ENCODE results near the gene F13A1. TPM values are rescaled to one million over a fixed set of nuclear protein-coding genes. Genes with fewer than 3 reads are reported as not detected.

The F13A1 gene
- total and polyA plus RNA-seq, 3 donors from 2014 or later = 11.7 to 53.0 (median 22.7) TPM

DNA sequence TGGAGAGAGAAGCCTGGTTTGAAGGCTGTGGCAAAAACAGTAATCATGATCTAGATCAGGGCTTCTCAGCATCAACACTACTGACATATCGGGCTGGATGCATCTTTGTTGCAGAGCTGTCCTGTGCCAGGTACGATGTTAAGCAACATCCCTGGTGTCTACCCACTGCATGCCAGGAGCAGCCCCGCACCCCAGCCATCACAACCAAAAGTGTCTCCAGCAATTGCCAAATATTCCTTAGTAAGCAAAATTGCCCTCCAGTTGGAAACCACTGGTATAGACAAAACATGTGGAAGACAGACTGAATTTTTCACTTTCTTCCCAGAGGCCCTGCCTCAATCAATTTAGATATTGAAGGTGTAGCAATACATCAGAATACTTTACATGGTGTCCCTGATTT, 166.1 kb downstream of the F13A1 start:
- TF ChIP-seq, protein P1, sequence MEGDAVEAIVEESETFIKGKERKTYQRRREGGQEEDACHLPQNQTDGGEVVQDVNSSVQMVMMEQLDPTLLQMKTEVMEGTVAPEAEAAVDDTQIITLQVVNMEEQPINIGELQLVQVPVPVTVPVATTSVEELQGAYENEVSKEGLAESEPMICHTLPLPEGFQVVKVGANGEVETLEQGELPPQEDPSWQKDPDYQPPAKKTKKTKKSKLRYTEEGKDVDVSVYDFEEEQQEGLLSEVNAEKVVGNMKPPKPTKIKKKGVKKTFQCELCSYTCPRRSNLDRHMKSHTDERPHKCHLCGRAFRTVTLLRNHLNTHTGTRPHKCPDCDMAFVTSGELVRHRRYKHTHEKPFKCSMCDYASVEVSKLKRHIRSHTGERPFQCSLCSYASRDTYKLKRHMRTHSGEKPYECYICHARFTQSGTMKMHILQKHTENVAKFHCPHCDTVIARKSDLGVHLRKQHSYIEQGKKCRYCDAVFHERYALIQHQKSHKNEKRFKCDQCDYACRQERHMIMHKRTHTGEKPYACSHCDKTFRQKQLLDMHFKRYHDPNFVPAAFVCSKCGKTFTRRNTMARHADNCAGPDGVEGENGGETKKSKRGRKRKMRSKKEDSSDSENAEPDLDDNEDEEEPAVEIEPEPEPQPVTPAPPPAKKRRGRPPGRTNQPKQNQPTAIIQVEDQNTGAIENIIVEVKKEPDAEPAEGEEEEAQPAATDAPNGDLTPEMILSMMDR (IDR thresholded peaks at IDR 0.05) = no peak
- TF ChIP-seq POLR2A (IDR thresholded peaks at IDR 0.05) = no peak
- Histone ChIP-seq H3K9me3 (no peaks in the 10 kb centered on the region), H3K4me3 (no peak overlapping the region), H3K4me1 (no peaks in the 10 kb centered on the region), H3K27ac (no peak overlapping the region), H3K36me3 (ENCODE audit: low read depth, missing control alignments) (no peaks in the 10 kb centered on the region), H3K27me3 (no peaks in the 10 kb centered on the region)
- intact Hi-C loops (cut with DNase I; ENCODE audit: low total_unique reads) = no loop called here
- no peak for DNase-seq
- 79 to 94% methylated on average over 3 of the region's 3 CpGs for WGBS, 2 donors

DNA sequence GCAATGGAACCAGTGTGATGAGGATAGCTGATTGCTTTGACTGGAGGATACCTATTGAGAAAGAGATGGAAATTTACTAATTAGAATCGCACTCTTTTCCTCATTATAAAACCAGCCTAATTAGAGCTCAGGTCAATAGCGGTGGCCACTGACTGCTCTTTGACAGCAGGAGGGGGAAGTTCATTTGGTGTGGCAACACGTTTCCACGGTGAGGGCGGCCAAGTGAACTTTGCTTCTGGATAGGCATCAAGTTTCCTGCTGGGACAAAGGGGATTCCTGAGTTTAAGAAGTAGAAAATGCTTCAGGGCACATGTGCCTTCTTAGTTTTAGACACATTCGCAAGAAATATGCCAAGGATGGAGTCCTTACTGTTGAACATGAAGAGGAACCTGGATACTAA, 168.4 kb downstream of the F13A1 start:
- 64 to 76% methylated on average over 6 of the region's 6 CpGs for WGBS, 2 donors
- Histone ChIP-seq H3K27me3 (no peaks in the 10 kb centered on the region), H3K36me3 (ENCODE audit: low read depth, missing control alignments) (no peaks in the 10 kb centered on the region), H3K9me3 (no peaks in the 10 kb centered on the region), H3K4me1 (no peaks in the 10 kb centered on the region), H3K27ac (no peak overlapping the region), H3K4me3 (no peak overlapping the region)
- intact Hi-C loops (cut with DNase I; ENCODE audit: low total_unique reads) = no loop called here
- no peak for TF ChIP-seq POLR2A (IDR thresholded peaks at IDR 0.05)
- TF ChIP-seq, protein P1 (IDR thresholded peaks at IDR 0.05) = no peak
- DNase-seq = no peak

DNA sequence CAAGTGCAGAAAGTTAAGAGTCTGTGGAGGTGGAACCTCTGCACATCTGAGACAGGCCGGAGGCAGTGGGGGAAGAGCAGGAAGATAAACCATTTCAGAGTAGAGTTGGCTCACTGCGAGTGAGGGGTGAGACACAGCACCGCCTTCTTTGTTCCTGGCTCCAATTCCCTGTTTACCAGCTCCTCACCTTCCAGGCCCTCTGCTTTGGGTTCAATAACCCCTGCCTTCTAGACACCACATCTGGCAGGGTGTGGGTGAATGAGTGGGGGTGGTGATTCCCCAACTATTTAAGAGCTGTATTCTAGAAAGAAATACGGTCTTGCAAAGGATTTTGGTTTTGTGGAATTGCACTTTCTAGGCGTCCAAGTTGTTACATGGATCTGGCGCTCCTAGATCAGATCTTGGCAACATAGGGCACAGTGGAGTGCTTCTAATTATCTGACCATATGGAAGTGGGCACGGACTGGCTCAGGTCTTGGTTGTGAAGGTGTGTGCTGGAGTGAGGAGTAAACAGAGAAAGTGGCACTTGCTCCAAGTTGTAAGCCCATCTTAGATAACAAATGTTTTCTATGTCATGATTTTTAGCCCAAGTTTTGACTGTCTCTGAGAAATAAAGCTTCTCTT, 172.2 kb downstream of the F13A1 start:
- no peaks in the 10 kb centered on the region for H3K27me3 ChIP-seq
- no peaks in the 10 kb centered on the region for H3K9me3 ChIP-seq
- no peaks in the 10 kb centered on the region for H3K36me3 ChIP-seq (ENCODE audit: low read depth, missing control alignments)
- H3K4me1 ChIP-seq = no peaks in the 10 kb centered on the region
- 62 to 72% methylated on average over 7 of the region's 7 CpGs for WGBS, 2 donors
- TF ChIP-seq, protein P1 (IDR thresholded peaks at IDR 0.05) = no peak
- no peak for TF ChIP-seq POLR2A (IDR thresholded peaks at IDR 0.05)
- no peak for DNase-seq
- intact Hi-C loops (cut with DNase I; ENCODE audit: low total_unique reads) = no loop called here
- H3K4me3 ChIP-seq = no peak overlapping the region
- H3K27ac ChIP-seq = no peak overlapping the region

DNA sequence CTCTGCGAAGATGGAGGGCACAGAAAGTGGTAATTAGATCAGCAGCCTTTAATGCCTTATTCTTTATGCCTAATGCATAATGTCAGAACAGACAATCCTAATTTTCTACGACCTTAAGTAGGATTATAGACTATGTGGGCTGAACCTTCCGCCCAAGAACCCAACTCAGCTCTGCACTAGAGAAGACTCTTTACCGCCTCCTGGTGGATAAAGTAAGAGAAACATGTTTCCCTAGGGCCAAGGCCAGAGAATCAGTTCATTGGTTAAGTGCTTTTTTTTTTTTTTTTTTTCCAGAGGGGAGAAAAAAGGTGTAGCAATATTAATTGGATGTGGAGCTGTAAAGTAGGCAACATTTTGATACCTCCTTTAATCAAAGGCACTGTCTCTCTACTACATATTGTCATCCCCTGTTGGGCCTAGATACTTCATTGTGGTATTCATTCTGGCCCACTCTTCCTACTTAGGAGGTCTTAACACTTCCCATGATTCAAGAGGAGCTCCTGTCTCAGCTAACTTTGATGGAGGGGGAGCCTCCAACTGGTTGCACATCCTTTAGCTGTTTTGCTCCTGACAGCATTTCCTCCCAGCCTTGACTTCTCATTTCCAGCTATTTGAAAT, 188.9 kb downstream of the F13A1 start:
- intact Hi-C loops (cut with DNase I; ENCODE audit: low total_unique reads) = no loop called here
- Histone ChIP-seq H3K27me3 (no peaks in the 10 kb centered on the region), H3K4me1 (no peaks in the 10 kb centered on the region), H3K9me3 (no peaks in the 10 kb centered on the region), H3K4me3 (no peak overlapping the region), H3K36me3 (ENCODE audit: low read depth, missing control alignments) (no peaks in the 10 kb centered on the region), H3K27ac (no peak overlapping the region)
- DNase-seq = peak; percentile 40
- WGBS, 2 donors = 50 to 53% methylated on average over 4 of the region's 4 CpGs
- TF ChIP-seq, protein P1 (IDR thresholded peaks at IDR 0.05) = peak in 2 of 3 experiments; percentile 19 to 42
- TF ChIP-seq POLR2A (IDR thresholded peaks at IDR 0.05) = no peak

DNA sequence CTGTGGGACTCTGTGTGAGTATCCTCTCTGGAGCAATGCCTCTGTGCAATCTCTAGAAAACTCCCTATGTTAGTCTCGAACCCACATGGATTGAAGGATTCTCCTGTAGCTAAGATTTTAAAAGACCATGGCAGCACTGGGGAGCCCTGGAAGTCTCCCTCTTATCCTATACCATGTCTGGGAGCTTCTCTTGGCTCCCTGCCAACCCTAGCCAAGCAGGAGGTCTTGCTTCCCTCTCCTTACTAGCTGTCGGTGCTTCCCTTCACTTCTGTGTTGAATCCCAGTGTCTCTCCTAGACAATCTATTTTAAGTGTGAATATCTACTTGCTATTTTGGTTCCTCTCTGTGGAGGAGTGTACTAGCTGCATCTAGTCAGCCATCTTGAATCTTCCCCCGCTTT, 195.0 kb downstream of the F13A1 start:
- Histone ChIP-seq H3K27ac (no peak overlapping the region), H3K36me3 (ENCODE audit: low read depth, missing control alignments) (no peaks in the 10 kb centered on the region), H3K4me3 (no peak overlapping the region), H3K4me1 (no peaks in the 10 kb centered on the region), H3K27me3 (no peaks in the 10 kb centered on the region), H3K9me3 (no peaks in the 10 kb centered on the region)
- TF ChIP-seq, protein P1 (IDR thresholded peaks at IDR 0.05) = no peak
- no peak for TF ChIP-seq POLR2A (IDR thresholded peaks at IDR 0.05)
- intact Hi-C loops (cut with DNase I; ENCODE audit: low total_unique reads) = no loop called here
- DNase-seq = no peak
- 66 to 69% methylated on average over 3 of the region's 3 CpGs for WGBS, 2 donors

Data from testis (tissue), 3 donors.